ENCODE measurements around the gene CACNA1A.

The CACNA1A gene

GRCh38 chr19:13301627-13302334 is 204.5 kb downstream of the CACNA1A start:
- no peak for DNase-seq

GRCh38 chr19:13300421-13301030 is 205.8 kb downstream of the CACNA1A start:
- no peak for DNase-seq

- DNase-seq: no peak
Measured at GRCh38 chr19:13299838-13300237, 206.4 kb downstream of the CACNA1A start.

- no peak for DNase-seq
Measured at GRCh38 chr19:13298565-13299481, 207.5 kb downstream of the CACNA1A start.

GRCh38 chr19:13297023-13297422 is 209.3 kb downstream of the CACNA1A start:
- no peak for DNase-seq

GRCh38 chr19:13294812-13295567 is 211.3 kb downstream of the CACNA1A start:
- no peak for DNase-seq

- DNase-seq: no peak
Measured at GRCh38 chr19:13291913-13292312, 214.4 kb downstream of the CACNA1A start.

- no peak for DNase-seq
Measured at GRCh38 chr19:13290741-13291140, 215.5 kb downstream of the CACNA1A start.

- DNase-seq: no peak
Measured at GRCh38 chr19:13289295-13289694, 217.0 kb downstream of the CACNA1A start.

- DNase-seq: no peak
Measured at GRCh38 chr19:13286195-13286985, 219.9 kb downstream of the CACNA1A start.

GRCh38 chr19:13284929-13285928 is 221.1 kb downstream of the CACNA1A start:
- no peak for DNase-seq

- no peak for DNase-seq
Measured at GRCh38 chr19:13283871-13284270, 222.4 kb downstream of the CACNA1A start.

- no peak for DNase-seq
Measured at GRCh38 chr19:13282486-13283065, 223.7 kb downstream of the CACNA1A start.

GRCh38 chr19:13281567-13282291 is 224.6 kb downstream of the CACNA1A start:
- DNase-seq: no peak

- no peak for DNase-seq
Measured at GRCh38 chr19:13277104-13277809, 229.0 kb downstream of the CACNA1A start.

- no peak for DNase-seq
Measured at GRCh38 chr19:13275016-13275722, 231.1 kb downstream of the CACNA1A start.

- no peak for DNase-seq
Measured at GRCh38 chr19:13270514-13271105, 235.7 kb downstream of the CACNA1A start.

- DNase-seq: no peak
Measured at GRCh38 chr19:13269348-13269747, 236.9 kb downstream of the CACNA1A start.

All from 8988T (cell line).